IMR-90 (cell line): ENCODE measurements around the gene TBC1D17. TPM values are rescaled to one million over a fixed set of nuclear protein-coding genes. Genes with fewer than 3 reads are reported as not detected.

Source experiments
- ATAC-seq: fragments of 200-7000 bp; cut with Tn5 transposase; 2 replicates; pipeline ENCODE4 v1.9.1; 2020; ENCODE audit warnings: low read depth, mild to moderate bottlenecking, moderate library complexity
- BruUV-seq: library from RNA; stranded (reverse); fragments of 400-500 nt; replicated peaks from 2 replicates; lab custom pipeline; 2021; lab: Mats Ljungman, UMichigan
- CTCF ChIA-PET: fragments of 300-600 bp; formaldehyde crosslinking; extraction: SDS; loops from one replicate; lab custom pipeline; 2021; ENCODE audit warnings: antibody characterized with exemption; lab: Yijun Ruan, JAX
- POLR2A ChIA-PET: fragments of 300-600 bp; sonication (Branson Sonifier 250); formaldehyde crosslinking; loops from one replicate; lab custom pipeline; 2022; ENCODE audit warnings: antibody characterized with exemption; ENCODE audit not compliant: unreplicated experiment; lab: Charles Lee
- DNase-seq: peaks from one replicate; pipeline ENCODE4 v3.0.0; 2013
- H2AFZ ChIP-seq: replicated peaks from 2 replicates; pipeline ENCODE3; 2013; ENCODE audit warnings: low read length, mild to moderate bottlenecking; ENCODE audit not compliant: poor library complexity
- H2AK5ac ChIP-seq: 2 replicates; pipeline ENCODE4 v1.6.1; 2013; ENCODE audit warnings: low read depth, low read length, inconsistent platforms
- H2AK9ac ChIP-seq: replicated peaks from 2 replicates; pipeline ENCODE3; 2013; ENCODE audit warnings: mild to moderate bottlenecking, low read depth, low read length, moderate library complexity; ENCODE audit not compliant: poor library complexity
- H2BK120ac ChIP-seq: 2 replicates; pipeline ENCODE4 v1.6.1; 2013; ENCODE audit warnings: low read depth, low read length, inconsistent platforms
- H2BK15ac ChIP-seq: 3 replicates; pipeline ENCODE4 v1.6.1; 2013; ENCODE audit warnings: low read depth, low read length, inconsistent platforms
- H2BK20ac ChIP-seq: 2 replicates; pipeline ENCODE4 v1.6.1; 2013; ENCODE audit warnings: low read depth, mild to moderate bottlenecking, inconsistent platforms, low read length, moderate library complexity
- H2BK5ac ChIP-seq: 2 replicates; pipeline ENCODE4 v1.6.1; 2013; ENCODE audit warnings: mild to moderate bottlenecking, low read depth, low read length, inconsistent platforms; ENCODE audit not compliant: poor library complexity, severe bottlenecking
- H3K14ac ChIP-seq: replicated peaks from 2 replicates; pipeline ENCODE4 v1.6.1; 2013; ENCODE audit warnings: low read depth, low read length, inconsistent platforms
- H3K18ac ChIP-seq: 2 replicates; pipeline ENCODE4 v1.6.1; 2013; ENCODE audit warnings: low read depth, low read length, control low read depth
- H3K23ac ChIP-seq: 2 replicates; pipeline ENCODE4 v1.6.1; 2013; ENCODE audit warnings: low read depth, low read length, inconsistent platforms
- H3K27ac ChIP-seq: 2 replicates; pipeline ENCODE4 v1.5.1; 2013; ENCODE audit warnings: mild to moderate bottlenecking, control low read depth, low read length; ENCODE audit not compliant: insufficient read depth
- H3K27me3 ChIP-seq: 2 replicates; pipeline ENCODE4 v1.6.1; 2013; ENCODE audit warnings: low read length; ENCODE audit not compliant: control insufficient read depth, insufficient read depth
- H3K36me3 ChIP-seq: 2 replicates; pipeline ENCODE4 v1.6.1; 2013; ENCODE audit warnings: low read length, mixed read lengths; ENCODE audit not compliant: control insufficient read depth, insufficient read depth
- H3K4ac ChIP-seq: 2 replicates; pipeline ENCODE4 v1.6.1; 2013; ENCODE audit warnings: low read depth, low read length, inconsistent platforms
- H3K4me1 ChIP-seq: 2 replicates; pipeline ENCODE4 v1.6.1; 2013; ENCODE audit warnings: low read length, mixed read lengths; ENCODE audit not compliant: control insufficient read depth, insufficient read depth
- H3K4me2 ChIP-seq: 2 replicates; pipeline ENCODE4 v1.6.1; 2013; ENCODE audit warnings: low read depth, mild to moderate bottlenecking, control low read depth, low read length, moderate library complexity
- H3K4me3 ChIP-seq: 2 replicates; pipeline ENCODE4 v1.5.1; 2013; ENCODE audit warnings: low read depth, mild to moderate bottlenecking, control low read depth, low read length, moderate library complexity; ENCODE audit not compliant: insufficient read depth
- H3K56ac ChIP-seq: 2 replicates; pipeline ENCODE4 v1.6.1; 2013; ENCODE audit warnings: low read length, inconsistent platforms; ENCODE audit not compliant: insufficient read depth; ENCODE audit errors: extremely low read depth
- H3K79me1 ChIP-seq, 2 experiments: 2 replicates each; pipeline ENCODE4 v1.6.1; 2013; ENCODE audit warnings: low read length in 2 of 2, inconsistent platforms in 1 of 2, low read depth in 1 of 2
- H3K9ac ChIP-seq: 2 replicates; pipeline ENCODE4 v1.6.1; 2013; ENCODE audit warnings: low read depth, low read length, control low read depth
- H3K9me1 ChIP-seq: 2 replicates; pipeline ENCODE4 v1.6.1; 2013; ENCODE audit warnings: low read length, inconsistent platforms; ENCODE audit not compliant: insufficient read depth
- H3K9me3 ChIP-seq: 2 replicates; pipeline ENCODE4 v1.6.1; 2013; ENCODE audit warnings: low read length; ENCODE audit not compliant: control insufficient read depth, insufficient read depth
- H4K20me1 ChIP-seq: 2 replicates; pipeline ENCODE4 v1.6.1; 2013; ENCODE audit warnings: low read length, inconsistent platforms; ENCODE audit not compliant: insufficient read depth
- H4K5ac ChIP-seq: 2 replicates; pipeline ENCODE4 v1.6.1; 2013; ENCODE audit warnings: mild to moderate bottlenecking, low read depth, low read length, control low read depth
- H4K8ac ChIP-seq, 2 experiments: 2 replicates each; pipeline ENCODE4 v1.6.1; 2013; ENCODE audit warnings: low read depth in 2 of 2, low read length in 2 of 2, control low read depth in 1 of 2, inconsistent platforms in 1 of 2
- H4K91ac ChIP-seq: 2 replicates; pipeline ENCODE4 v1.6.1; 2013; ENCODE audit warnings: low read depth, low read length, inconsistent platforms; ENCODE audit not compliant: insufficient read depth
- ELK1 ChIP-seq: fragments of 150-350 bp; IDR thresholded peaks from 2 replicates; pipeline ENCODE4 v1.6.1; 2016; ENCODE audit warnings: low read depth, mild to moderate bottlenecking, low read length, moderate library complexity, borderline replicate concordance
- NFE2L2 ChIP-seq: fragments of 150-350 bp; IDR thresholded peaks from 2 replicates; pipeline ENCODE4 v1.6.1; 2016; ENCODE audit warnings: low read depth, mild to moderate bottlenecking, low read length
- WGBS, 2 experiments: methylation state at CpG; one replicate each; pipeline versions ENCODE4 v1.1.5 to v1.1.7; 2013; ENCODE audit warnings: missing lambda C conversion rate in 2 of 2; ENCODE audit not compliant: insufficient read length in 1 of 2; ENCODE audit errors: extremely low coverage in 2 of 2; 5-methylcytosine and 5-hydroxymethylcytosine counted together
- dilution Hi-C: fragments of 300-500 bp; cut with HindIII; formaldehyde crosslinking; loops from one replicate; pipeline ENCODE4 v1.14.3; 2018; ENCODE audit warnings: low sequenced_read_pairs; ENCODE audit not compliant: unreplicated experiment
- in situ Hi-C: fragments of 300-500 bp; cut with MboI; formaldehyde crosslinking; loops from 3 replicates; pipeline ENCODE4 v1.14.3; 2019; ENCODE audit warnings: low sequenced_read_pairs, inconsistent platforms, mixed read lengths
- intact Hi-C: fragments of 100-400 bp; cut with micrococcal nuclease; formaldehyde crosslinking; loops from 2 replicates; pipeline ENCODE4 v1.10.0; 2022
- polyA plus RNA-seq, 3 experiments: library from polyadenylated mRNA; depleted of rRNA; stranded (reverse); fragments of >200 nt; gene quantifications; 2 replicates each; pipeline ENCODE4 v1.2.3, GENCODE V29; 2012; ENCODE audit warnings: low replicate concordance in 1 of 3
- total RNA-seq: library from RNA; depleted of rRNA; stranded (reverse); fragments of >200 nt; gene quantifications from 2 replicates; pipeline ENCODE4 v1.2.3, GENCODE V29; 2012

The TBC1D17 gene
- total and polyA plus RNA-seq, 2 of the 4 experiments (the other 2 are of a cell fraction) = 1.1 to 27.8 TPM

GRCh38 chr19:49870309-49870901 lies 7.1 kb upstream of the TBC1D17 start:
- no TSS peak for BruUV-seq
- Histone ChIP-seq H3K23ac (peak overlapping the region; percentile 94), H2AK5ac (peak overlapping the region; percentile 100), H4K20me1 (no peaks in the 10 kb centered on the region), H3K27me3 (no peaks in the 10 kb centered on the region), H2AK9ac (peak overlapping the region; percentile 94), H3K27ac (peak overlapping the region; percentile 74), H3K4me1 (peaks cover 8% of the 10 kb centered on the region), H4K91ac (peak overlapping the region; percentile 72), H2BK15ac (no peak overlapping the region; the same call in 2 of the 3 replicates), H2BK5ac (peak overlapping the region; percentile 74), H3K4me3 (peak overlapping the region; percentile 43), H4K8ac (peak overlapping the region; percentile 84 to 98), H3K79me1 (peaks cover 15 to 60% of the 10 kb centered on the region in 2 experiments), H3K4ac (peak overlapping the region; percentile 99), H3K14ac (peak overlapping the region; percentile 98), H3K56ac (peak overlapping the region; percentile 14; the same call in 1 of the 2 replicates), H3K4me2 (peak overlapping the region; percentile 94), H2BK20ac (no peak overlapping the region), H4K5ac (peak overlapping the region; percentile 99), H2AFZ (peak overlapping the region; percentile 87), H3K9me3 (no peaks in the 10 kb centered on the region), H3K18ac (peak overlapping the region; percentile 17; the same call in 1 of the 2 replicates), H2BK120ac (peak overlapping the region; percentile 64), H3K9me1 (peaks cover 12% of the 10 kb centered on the region), H3K9ac (peak overlapping the region; percentile 66), H3K36me3 (peaks cover 7% of the 10 kb centered on the region; the same call in 1 of the 2 replicates)
- ATAC-seq = no peak
- in situ Hi-C loops (no loop called here), dilution Hi-C loops (no loop called here), intact Hi-C loops (no loop called here)
- ChIA-PET CTCF (no interaction called here), POLR2A (no interaction called here)
- TF ChIP-seq ELK1 = no peak
- TF ChIP-seq NFE2L2 = no peak
- DNase-seq = no peak
- whole genome bisulfite sequencing, 2 experiments = 77% methylated on average over 6 of the region's 15 CpGs; no CpG with 5 or more reads in 1 of the 2 experiments
